Chondrocyte (in vitro differentiated cells): Measurements from ENCODE around the gene KRTAP19-4. TPM values are rescaled to one million over a fixed set of nuclear protein-coding genes. Genes with fewer than 3 reads are reported as not detected.

Experiments used
- DNase-seq: peaks from one replicate; pipeline ENCODE4 v3.0.0; 2021; ENCODE audit warnings: mixed read lengths, low spot score
- H3K27ac Mint-ChIP-seq: one replicate; pipeline ENCODE4 v1.8.0; 2021; ENCODE audit warnings: mild to moderate bottlenecking, moderate library complexity, mixed read lengths; ENCODE audit not compliant: unreplicated experiment
- H3K27me3 Mint-ChIP-seq: 2 replicates; pipeline ENCODE4 v1.8.0; 2021; ENCODE audit warnings: low read depth, mixed read lengths
- H3K36me3 Mint-ChIP-seq: 2 replicates; pipeline ENCODE4 v1.8.0; 2021; ENCODE audit warnings: low read depth, mixed read lengths
- H3K4me1 Mint-ChIP-seq: 2 replicates; pipeline ENCODE4 v1.8.0; 2021; ENCODE audit warnings: low read depth, mild to moderate bottlenecking, mixed read lengths
- H3K4me3 Mint-ChIP-seq: one replicate; pipeline ENCODE4 v1.8.0; 2021; ENCODE audit warnings: mild to moderate bottlenecking, moderate library complexity, mixed read lengths; ENCODE audit not compliant: unreplicated experiment
- H3K9me3 Mint-ChIP-seq: 2 replicates; pipeline ENCODE4 v1.8.0; 2021; ENCODE audit warnings: low read depth, mixed read lengths
- CTCF ChIP-seq: fragments of 200-600 bp; sonication (generic); IDR thresholded peaks from 2 replicates; pipeline ENCODE4 v1.5.0; 2021; ENCODE audit warnings: antibody characterized with exemption, mild to moderate bottlenecking, moderate library complexity
- total RNA-seq: library from RNA; stranded (reverse); gene quantifications from 3 replicates; pipeline ENCODE4 v1.2.1, GENCODE V29; 2021

The KRTAP19-4 gene
- total RNA-seq, 1 donor from 2014 or later, result not detected

- no peaks in the 10 kb centered on the region for H3K36me3 Mint-ChIP-seq
- H3K27ac Mint-ChIP-seq, result no peak overlapping the region
- no peak for TF ChIP-seq CTCF
- DNase-seq, result no peak
- H3K4me1 Mint-ChIP-seq, result no peaks in the 10 kb centered on the region
- peaks cover 5% of the 10 kb centered on the region for H3K27me3 Mint-ChIP-seq
- no peaks in the 10 kb centered on the region for H3K9me3 Mint-ChIP-seq
- no peak overlapping the region for H3K4me3 Mint-ChIP-seq
Observed at GRCh38 chr21:30448514-30448913, 48.5 kb downstream of the KRTAP19-4 start.

- Mint-ChIP-seq H3K36me3 (no peaks in the 10 kb centered on the region), H3K27me3 (peaks cover 5% of the 10 kb centered on the region), H3K4me3 (no peak overlapping the region), H3K4me1 (no peaks in the 10 kb centered on the region), H3K27ac (no peak overlapping the region), H3K9me3 (no peaks in the 10 kb centered on the region)
- no peak for DNase-seq
- TF ChIP-seq CTCF, result no peak
Observed at GRCh38 chr21:30447056-30447455, 49.9 kb downstream of the KRTAP19-4 start.

Other genes with a start within 250 kb of the KRTAP19-4 start
- not detected in 3 replicates for gene KRTAP24-1, start 214.2 kb downstream of the KRTAP19-4 start, total RNA-seq
- not detected in 3 replicates for gene KRTAP25-1, start 207.7 kb downstream of the KRTAP19-4 start, total RNA-seq
- gene KRTAP26-1, start 176.8 kb downstream of the KRTAP19-4 start, total RNA-seq, result not detected in 3 replicates
- not detected in 3 replicates for gene KRTAP27-1, start 159.5 kb downstream of the KRTAP19-4 start, total RNA-seq
- gene KRTAP23-1, start 148.6 kb downstream of the KRTAP19-4 start, total RNA-seq, result not detected in 3 replicates
- gene KRTAP13-2, start 124.9 kb downstream of the KRTAP19-4 start, total RNA-seq, result not detected in 3 replicates
- not detected in 3 replicates for gene KRTAP13-1, start 101.1 kb downstream of the KRTAP19-4 start, total RNA-seq
- gene KRTAP13-3, start 71.2 kb downstream of the KRTAP19-4 start, total RNA-seq, result not detected in 3 replicates
- gene KRTAP13-4, start 66.9 kb downstream of the KRTAP19-4 start, total RNA-seq, result not detected in 3 replicates
- gene KRTAP15-1, start 56.9 kb downstream of the KRTAP19-4 start, total RNA-seq, result not detected in 3 replicates
- gene KRTAP19-1, start 16.8 kb downstream of the KRTAP19-4 start, total RNA-seq, result not detected in 3 replicates
- gene KRTAP19-2, start 9.7 kb downstream of the KRTAP19-4 start, total RNA-seq, result not detected in 3 replicates
- not detected in 3 replicates for gene KRTAP19-3, start 5.2 kb downstream of the KRTAP19-4 start, total RNA-seq
- not detected in 3 replicates for gene KRTAP19-5, start 5.0 kb upstream of the KRTAP19-4 start, total RNA-seq
- not detected in 3 replicates for gene KRTAP19-6, start 44.7 kb upstream of the KRTAP19-4 start, total RNA-seq
- gene KRTAP19-7, start 64.1 kb upstream of the KRTAP19-4 start, total RNA-seq, result not detected in 3 replicates
- gene KRTAP22-2, start 93.2 kb upstream of the KRTAP19-4 start, total RNA-seq, result not detected in 3 replicates
- not detected in 3 replicates for gene KRTAP6-3, start 95.3 kb upstream of the KRTAP19-4 start, total RNA-seq
- not detected in 3 replicates for gene KRTAP6-2, start 101.7 kb upstream of the KRTAP19-4 start, total RNA-seq
- gene KRTAP22-1, start 103.9 kb upstream of the KRTAP19-4 start, total RNA-seq, result not detected in 3 replicates
- gene KRTAP6-1, start 116.8 kb upstream of the KRTAP19-4 start, total RNA-seq, result not detected in 3 replicates
- gene KRTAP20-1, start 119.3 kb upstream of the KRTAP19-4 start, total RNA-seq, result not detected in 3 replicates
- gene KRTAP20-4, start 123.5 kb upstream of the KRTAP19-4 start, total RNA-seq, result not detected in 3 replicates
- gene KRTAP20-2, start 138.0 kb upstream of the KRTAP19-4 start, total RNA-seq, result not detected in 3 replicates
- gene KRTAP20-3, start 145.7 kb upstream of the KRTAP19-4 start, total RNA-seq, result not detected in 3 replicates
- not detected in 3 replicates for gene KRTAP21-3, start 221.6 kb upstream of the KRTAP19-4 start, total RNA-seq